ENCODE data around the gene LLGL2.
"Not testable (repeated sequence)": the region's sequence is repeated elsewhere in the genome, so short reads cannot be mapped to it uniquely, and the experiment has no call there.

Gene LLGL2

GRCh38 chr17:75575197-75575596, 49.7 kb downstream of the LLGL2 start:
- no peak overlapping the region for H3K4me3 ChIP-seq (ENCODE audit: low read depth, low read length)
- TF ChIP-seq CTCF (conservative IDR thresholded peaks at IDR 0.05; ENCODE audit: low read depth, low read length): no peak
- DNase-seq (ENCODE audit: low read depth): no peak

GRCh38 chr17:75575728-75576127, 50.2 kb downstream of the LLGL2 start:
- no peak overlapping the region for H3K4me3 ChIP-seq (ENCODE audit: low read depth, low read length)
- no peak for TF ChIP-seq CTCF (conservative IDR thresholded peaks at IDR 0.05; ENCODE audit: low read depth, low read length)
- DNase-seq (ENCODE audit: low read depth): no peak

- DNase-seq (ENCODE audit: low read depth): no peak
- no peak overlapping the region for H3K4me3 ChIP-seq (ENCODE audit: low read depth, low read length)
- no peak for TF ChIP-seq CTCF (conservative IDR thresholded peaks at IDR 0.05; ENCODE audit: low read depth, low read length)
Observed at GRCh38 chr17:75576661-75577060, 51.2 kb downstream of the LLGL2 start.

GRCh38 chr17:75581121-75581725, 55.7 kb downstream of the LLGL2 start:
- H3K4me3 ChIP-seq (ENCODE audit: low read depth, low read length); DNase-seq (ENCODE audit: low read depth): not testable (repeated sequence)

GRCh38 chr17:75583197-75583596, 57.7 kb downstream of the LLGL2 start:
- not testable (repeated sequence) for DNase-seq (ENCODE audit: low read depth); H3K4me3 ChIP-seq (ENCODE audit: low read depth, low read length)

GRCh38 chr17:75584849-75585175, 59.3 kb downstream of the LLGL2 start:
- no peak for TF ChIP-seq CTCF (conservative IDR thresholded peaks at IDR 0.05; ENCODE audit: low read depth, low read length)
- no peak for DNase-seq (ENCODE audit: low read depth)
- no peak overlapping the region for H3K4me3 ChIP-seq (ENCODE audit: low read depth, low read length)

GRCh38 chr17:75587675-75588595, 62.4 kb downstream of the LLGL2 start, which contains the start of gene MYO15B:
Gene MYO15B (plus strand): TSS chr17:75587800. CDS start chr17:75588058, 258 bp downstream.
- peak; percentile 9 for DNase-seq (ENCODE audit: low read depth)
- H3K4me3 ChIP-seq (ENCODE audit: low read depth, low read length): peak within 1 kb of the TSS; percentile 42
- TF ChIP-seq CTCF (conservative IDR thresholded peaks at IDR 0.05; ENCODE audit: low read depth, low read length): peak; percentile 39

GRCh38 chr17:75588596-75589011, 63.1 kb downstream of the LLGL2 start:
- no peak for DNase-seq (ENCODE audit: low read depth)
- peak overlapping the region; percentile 42 for H3K4me3 ChIP-seq (ENCODE audit: low read depth, low read length)
- TF ChIP-seq CTCF (conservative IDR thresholded peaks at IDR 0.05; ENCODE audit: low read depth, low read length): no peak
